ENCODE results near the gene PYHIN1. TPM values are rescaled to one million over a fixed set of nuclear protein-coding genes. Genes with fewer than 3 reads are reported as not detected.

PYHIN1 gene
- total RNA-seq, 1 donor from 2014 or later = not detected

DNA sequence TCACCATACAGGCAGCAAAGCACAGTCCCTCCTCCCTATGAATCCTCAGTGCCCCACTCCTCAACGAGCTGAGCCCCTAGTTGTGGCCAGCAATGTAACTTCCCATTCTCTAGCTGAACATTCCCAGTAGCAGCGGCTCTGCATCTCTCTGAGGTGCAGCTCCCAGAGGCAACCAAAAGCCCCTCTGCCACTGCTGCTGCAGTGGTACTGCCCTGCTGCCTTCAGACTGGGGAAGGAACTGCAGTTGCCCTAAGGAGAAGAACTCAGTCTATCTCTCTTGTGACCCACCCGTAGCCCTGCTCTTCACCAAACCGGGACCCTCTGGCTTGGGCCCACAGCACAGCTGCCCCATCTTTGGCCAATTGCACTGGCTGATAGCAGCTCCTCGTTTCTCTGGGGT, 31.6 kb downstream of the PYHIN1 start:
- DNase-seq (ENCODE audit: low read depth) (no peak), FAIRE-seq (no peak)
- no peaks in the 10 kb centered on the region for H3K27me3 ChIP-seq (ENCODE audit: control insufficient read depth, insufficient read depth, low read length)
- TF ChIP-seq, protein P1, sequence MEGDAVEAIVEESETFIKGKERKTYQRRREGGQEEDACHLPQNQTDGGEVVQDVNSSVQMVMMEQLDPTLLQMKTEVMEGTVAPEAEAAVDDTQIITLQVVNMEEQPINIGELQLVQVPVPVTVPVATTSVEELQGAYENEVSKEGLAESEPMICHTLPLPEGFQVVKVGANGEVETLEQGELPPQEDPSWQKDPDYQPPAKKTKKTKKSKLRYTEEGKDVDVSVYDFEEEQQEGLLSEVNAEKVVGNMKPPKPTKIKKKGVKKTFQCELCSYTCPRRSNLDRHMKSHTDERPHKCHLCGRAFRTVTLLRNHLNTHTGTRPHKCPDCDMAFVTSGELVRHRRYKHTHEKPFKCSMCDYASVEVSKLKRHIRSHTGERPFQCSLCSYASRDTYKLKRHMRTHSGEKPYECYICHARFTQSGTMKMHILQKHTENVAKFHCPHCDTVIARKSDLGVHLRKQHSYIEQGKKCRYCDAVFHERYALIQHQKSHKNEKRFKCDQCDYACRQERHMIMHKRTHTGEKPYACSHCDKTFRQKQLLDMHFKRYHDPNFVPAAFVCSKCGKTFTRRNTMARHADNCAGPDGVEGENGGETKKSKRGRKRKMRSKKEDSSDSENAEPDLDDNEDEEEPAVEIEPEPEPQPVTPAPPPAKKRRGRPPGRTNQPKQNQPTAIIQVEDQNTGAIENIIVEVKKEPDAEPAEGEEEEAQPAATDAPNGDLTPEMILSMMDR (IDR thresholded peaks at IDR 0.05; ENCODE audit: insufficient read depth, low read length, severe bottlenecking) = no peak
- H3K4me3 ChIP-seq (ENCODE audit: low read depth, low read length) = no peak overlapping the region
- no peaks in the 10 kb centered on the region for H3K36me3 ChIP-seq (ENCODE audit: control insufficient read depth, insufficient read depth, low read length)

DNA sequence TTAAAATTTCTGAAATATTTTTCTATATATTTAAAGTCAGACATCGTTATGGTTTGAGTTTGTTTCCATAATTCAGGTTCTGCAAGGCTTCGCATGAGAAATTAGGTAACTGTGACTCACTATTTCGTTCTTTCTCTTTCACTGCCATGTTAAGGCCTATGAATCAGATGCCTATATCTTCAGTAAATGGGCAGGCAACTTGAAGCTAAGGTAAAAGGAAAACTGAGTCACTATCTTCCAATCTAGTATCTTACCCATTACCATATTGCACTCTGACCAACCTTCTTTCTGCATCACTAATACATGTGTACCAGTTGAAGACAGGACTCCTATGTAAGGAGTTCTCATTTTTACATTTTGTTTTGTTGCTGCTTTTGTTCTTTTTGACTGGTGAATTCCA, 37.8 kb downstream of the PYHIN1 start:
- H3K4me3 ChIP-seq (ENCODE audit: low read depth, low read length) = no peak overlapping the region
- H3K27me3 ChIP-seq (ENCODE audit: control insufficient read depth, insufficient read depth, low read length) = no peaks in the 10 kb centered on the region
- no peak for FAIRE-seq
- no peaks in the 10 kb centered on the region for H3K36me3 ChIP-seq (ENCODE audit: control insufficient read depth, insufficient read depth, low read length)
- TF ChIP-seq, protein P1 (IDR thresholded peaks at IDR 0.05; ENCODE audit: insufficient read depth, low read length, severe bottlenecking) = no peak
- DNase-seq (ENCODE audit: low read depth) = peak; percentile 92

DNA sequence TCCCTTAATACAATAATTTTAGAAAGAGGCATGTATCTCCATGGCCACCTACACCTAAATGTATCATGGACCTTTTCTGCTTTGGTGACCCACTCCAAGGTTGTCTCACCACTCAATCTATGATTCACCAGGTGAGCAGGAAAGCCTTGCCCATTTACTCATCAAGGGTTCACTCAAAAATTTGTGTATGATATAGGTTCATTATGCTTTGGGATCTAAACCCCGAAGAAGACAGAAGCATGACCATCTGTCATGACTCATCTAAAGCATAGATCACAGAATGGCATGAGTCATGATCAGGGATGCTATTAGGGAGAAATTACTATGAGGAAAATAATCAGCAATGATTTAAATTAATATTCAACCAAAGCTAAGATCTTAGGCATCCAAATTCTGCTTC, 38.5 kb downstream of the PYHIN1 start:
- peak; percentile 90 for DNase-seq (ENCODE audit: low read depth)
- TF ChIP-seq, protein P1 (IDR thresholded peaks at IDR 0.05; ENCODE audit: insufficient read depth, low read length, severe bottlenecking) = no peak
- H3K36me3 ChIP-seq (ENCODE audit: control insufficient read depth, insufficient read depth, low read length) = no peaks in the 10 kb centered on the region
- FAIRE-seq = no peak
- no peak overlapping the region for H3K4me3 ChIP-seq (ENCODE audit: low read depth, low read length)
- no peaks in the 10 kb centered on the region for H3K27me3 ChIP-seq (ENCODE audit: control insufficient read depth, insufficient read depth, low read length)

DNA sequence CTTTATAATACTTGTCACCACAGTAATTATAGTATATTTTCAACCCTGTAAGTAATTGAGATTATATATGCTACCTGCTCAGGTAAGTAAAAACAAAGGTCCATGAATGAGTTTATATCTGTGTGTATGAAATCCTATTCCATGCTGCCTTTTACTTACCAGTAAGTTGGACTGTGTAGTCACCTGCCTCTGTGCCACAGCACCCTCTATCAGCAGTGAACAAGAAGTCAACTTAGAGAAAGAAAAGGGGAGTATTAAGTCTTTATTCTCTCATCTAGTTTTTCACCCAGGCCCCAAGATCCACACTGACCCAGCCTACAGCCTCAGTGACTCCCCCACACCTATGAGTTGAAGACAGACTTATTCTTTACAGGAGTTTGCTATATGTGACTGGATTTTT, 41.5 kb downstream of the PYHIN1 start:
- H3K4me3 ChIP-seq (ENCODE audit: low read depth, low read length) = no peak overlapping the region
- H3K27me3 ChIP-seq (ENCODE audit: control insufficient read depth, insufficient read depth, low read length) = no peaks in the 10 kb centered on the region
- H3K36me3 ChIP-seq (ENCODE audit: control insufficient read depth, insufficient read depth, low read length) = no peaks in the 10 kb centered on the region
- no peak for FAIRE-seq
- TF ChIP-seq, protein P1 (IDR thresholded peaks at IDR 0.05; ENCODE audit: insufficient read depth, low read length, severe bottlenecking) = peak; percentile 21
- peak; percentile 54 for DNase-seq (ENCODE audit: low read depth)

DNA sequence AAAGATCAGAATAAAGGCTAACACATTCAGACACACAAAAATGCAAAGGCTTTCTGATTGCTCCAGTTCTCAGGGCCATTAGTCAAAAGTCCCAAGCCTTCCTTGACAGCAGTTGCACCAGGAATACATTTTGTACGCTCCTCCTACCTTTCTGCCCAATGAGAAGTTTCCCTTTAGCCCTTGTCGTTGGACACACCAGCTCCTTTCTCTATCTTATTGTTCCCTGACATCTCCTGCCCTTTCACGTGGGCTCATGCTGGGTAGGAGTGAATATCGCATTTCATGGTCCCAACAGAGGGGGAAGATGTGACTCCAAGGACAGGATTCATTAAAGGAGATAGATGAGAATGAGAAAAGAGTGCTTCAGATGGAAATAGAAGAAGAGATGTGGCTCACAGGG, 44.9 kb downstream of the PYHIN1 start:
- TF ChIP-seq, protein P1 (IDR thresholded peaks at IDR 0.05; ENCODE audit: insufficient read depth, low read length, severe bottlenecking) = no peak
- Histone ChIP-seq H3K4me3 (ENCODE audit: low read depth, low read length) (no peak overlapping the region), H3K27me3 (ENCODE audit: control insufficient read depth, insufficient read depth, low read length) (no peaks in the 10 kb centered on the region), H3K36me3 (ENCODE audit: control insufficient read depth, insufficient read depth, low read length) (no peaks in the 10 kb centered on the region)
- no peak for FAIRE-seq
- no peak for DNase-seq (ENCODE audit: low read depth)

DNA sequence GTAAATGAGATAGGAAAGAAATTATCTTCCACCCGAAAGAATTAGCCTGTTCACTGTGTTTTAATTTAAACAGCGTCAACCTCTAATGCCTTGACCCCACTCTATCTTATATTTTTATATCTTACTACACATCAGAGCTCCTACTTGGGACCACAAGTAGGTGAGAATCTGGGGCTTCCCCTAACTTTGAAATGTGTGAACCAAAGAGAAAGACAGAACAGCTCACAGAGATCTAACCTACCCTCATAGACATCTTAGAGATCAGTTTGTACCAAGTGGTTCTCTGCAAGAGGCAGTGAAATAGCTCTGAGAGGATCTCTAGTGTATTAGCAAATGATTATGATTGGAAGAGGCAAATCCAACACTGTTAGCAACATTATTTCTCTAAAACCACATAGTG, 47.4 kb downstream of the PYHIN1 start:
- TF ChIP-seq, protein P1 (IDR thresholded peaks at IDR 0.05; ENCODE audit: insufficient read depth, low read length, severe bottlenecking) = no peak
- no peak for FAIRE-seq
- Histone ChIP-seq H3K27me3 (ENCODE audit: control insufficient read depth, insufficient read depth, low read length) (no peaks in the 10 kb centered on the region), H3K36me3 (ENCODE audit: control insufficient read depth, insufficient read depth, low read length) (no peaks in the 10 kb centered on the region), H3K4me3 (ENCODE audit: low read depth, low read length) (no peak overlapping the region)
- DNase-seq (ENCODE audit: low read depth) = no peak
